HepG2 (cell line): Measurements from ENCODE around the gene ZNF326. TPM values are rescaled to one million over a fixed set of nuclear protein-coding genes. Genes with fewer than 3 reads are reported as not detected.

ENCODE experiments used
- AGO2 ChIP-seq: fragments of 200-400 bp; formaldehyde crosslinking; optimal IDR thresholded peaks from 2 replicates; pipeline ENCODE3; 2017; ENCODE audit warnings: mild to moderate bottlenecking, low read depth, low read length, moderate library complexity
- ARID2 ChIP-seq: sonication (generic); formaldehyde crosslinking; IDR thresholded peaks from 2 replicates; pipeline ENCODE4 v1.8.1; 2022; ENCODE audit warnings: mild to moderate bottlenecking, missing genetic modification reagents, borderline replicate concordance
- HNF4G ChIP-seq, 2 experiments: sonication (generic) in 1 of 2; formaldehyde crosslinking in 1 of 2; IDR thresholded peaks; 2 replicates each; pipeline versions ENCODE4 v1.4.0 to v1.6.1; 2011 to 2020; ENCODE audit warnings: borderline replicate concordance in 2 of 2, low read depth in 2 of 2, mild to moderate bottlenecking in 2 of 2, low read length in 1 of 2, missing genetic modification reagents in 1 of 2, moderate library complexity in 1 of 2
- JARID2 ChIP-seq: sonication (generic); formaldehyde crosslinking; IDR thresholded peaks from 2 replicates; pipeline ENCODE4 v1.8.1; 2023; ENCODE audit warnings: missing genetic modification reagents, inconsistent platforms; ENCODE audit not compliant: insufficient replicate concordance
- KLF16 ChIP-seq, 2 experiments: sonication (generic) in 1 of 2; formaldehyde crosslinking in 1 of 2; IDR thresholded peaks; 2 replicates each; pipeline versions ENCODE4 v1.6.1 to v1.8.0; 2016 to 2023; ENCODE audit warnings: missing genetic modification reagents in 2 of 2, missing compliant biosample characterization in 1 of 2
- MAFK ChIP-seq, 2 experiments: IDR thresholded peaks in 1 of 2; conservative IDR thresholded peaks in 1 of 2; 2 replicates each; pipeline ENCODE4 v1.6.1; 2011; ENCODE audit warnings: improper control_type of control experiment in 2 of 2, low read length in 2 of 2
- MED1 ChIP-seq: sonication (generic); formaldehyde crosslinking; IDR thresholded peaks from 2 replicates; pipeline ENCODE4 v1.4.0; 2020; ENCODE audit warnings: missing genetic modification reagents
- NCOA2 ChIP-seq: sonication (generic); formaldehyde crosslinking; IDR thresholded peaks from 2 replicates; pipeline ENCODE4 v1.8.0; 2022; ENCODE audit warnings: inconsistent platforms
- NFIC ChIP-seq: IDR thresholded peaks from 2 replicates; pipeline ENCODE4 v1.6.1; 2012; ENCODE audit warnings: mild to moderate bottlenecking, low read length, inconsistent platforms
- REST ChIP-seq, 2 experiments: IDR thresholded peaks; 2 replicates each; pipeline ENCODE4 v1.6.1; 2011 to 2012; ENCODE audit warnings: low read length in 2 of 2, borderline replicate concordance in 1 of 2, low read depth in 1 of 2, mild to moderate bottlenecking in 1 of 2, moderate library complexity in 1 of 2
- SATB2 ChIP-seq: sonication (generic); formaldehyde crosslinking; IDR thresholded peaks from 2 replicates; pipeline ENCODE4 v1.5.0; 2020; ENCODE audit warnings: missing genetic modification reagents
- SRSF9 ChIP-seq: fragments of 200-400 bp; formaldehyde crosslinking; IDR thresholded peaks from 2 replicates; pipeline ENCODE4 v1.6.1; 2018; ENCODE audit warnings: borderline replicate concordance, mild to moderate bottlenecking, low read depth, low read length; ENCODE audit not compliant: insufficient read depth, poor library complexity, severe bottlenecking
- TAF15 ChIP-seq: fragments of 200-400 bp; formaldehyde crosslinking; IDR thresholded peaks from one replicate; pipeline ENCODE4 v1.6.1; 2018; ENCODE audit warnings: mild to moderate bottlenecking, low read depth, low read length; ENCODE audit not compliant: poor library complexity, severe bottlenecking
- ZBTB25 ChIP-seq: IDR thresholded peaks from 2 replicates; pipeline ENCODE4 v1.6.1; 2018; ENCODE audit warnings: missing genetic modification reagents
- ZNF343 ChIP-seq: sonication (generic); formaldehyde crosslinking; IDR thresholded peaks from 2 replicates; pipeline ENCODE4 v1.4.0; 2020; ENCODE audit warnings: mild to moderate bottlenecking, missing genetic modification reagents
- ZNF362 ChIP-seq: sonication (generic); formaldehyde crosslinking; IDR thresholded peaks from 2 replicates; pipeline ENCODE4 v1.4.0; 2020; ENCODE audit warnings: missing genetic modification reagents, mild to moderate bottlenecking, borderline replicate concordance
- ZNF414 ChIP-seq: sonication (generic); formaldehyde crosslinking; IDR thresholded peaks from 2 replicates; pipeline ENCODE4 v1.5.0; 2020; ENCODE audit warnings: missing genetic modification reagents
- ZNF530 ChIP-seq: sonication (generic); formaldehyde crosslinking; IDR thresholded peaks from 2 replicates; pipeline ENCODE4 v1.5.0; 2020; ENCODE audit warnings: low read depth, mild to moderate bottlenecking, missing genetic modification reagents
- ZNF652 ChIP-seq: IDR thresholded peaks from 2 replicates; pipeline ENCODE4 v1.6.1; 2016; ENCODE audit warnings: low read depth, borderline replicate concordance
- ZNF674 ChIP-seq: sonication (generic); formaldehyde crosslinking; IDR thresholded peaks from 2 replicates; pipeline ENCODE4 v1.5.0; 2020; ENCODE audit warnings: low read depth, mild to moderate bottlenecking, missing genetic modification reagents
- ZNF775 ChIP-seq: sonication (generic); formaldehyde crosslinking; IDR thresholded peaks from 2 replicates; pipeline ENCODE4 v1.4.0; 2020; ENCODE audit warnings: missing genetic modification reagents, mild to moderate bottlenecking, moderate library complexity, borderline replicate concordance
- polyA plus RNA-seq, 8 experiments: library from polyadenylated mRNA; depleted of rRNA in 3 of 8; stranded (reverse) in 7 of 8; unstranded in 1 of 8; fragments of >200 nt; fragmentation: Illumina TruSeq in 4 of 8; extraction: Trizol in 4 of 8; gene quantifications; 2 replicates each; pipeline versions ENCODE4 v1.2.1 to v1.2.3, GENCODE V29; 2011 to 2016; ENCODE audit warnings: low read depth in 4 of 8, missing spikeins in 1 of 8, mixed read lengths in 1 of 8; ENCODE audit not compliant: insufficient read depth in 1 of 8
- total RNA-seq, 5 experiments: library from RNA; depleted of rRNA; stranded (reverse); fragments of >200 nt; fragmentation: Illumina TruSeq; extraction: Trizol; gene quantifications; 2 replicates each; pipeline ENCODE4 v1.2.3, GENCODE V29; 2016; ENCODE audit warnings: low read depth in 1 of 5

ZNF326 gene
- total and polyA plus RNA-seq, 2 of the 13 experiments (the other 11 are each of a cell fraction or from before 2014, with no cell fraction given) = 6.3 to 16.4 TPM

GRCh38 chr1:89994805-89995597, at the start of gene ZNF326 (continued):
- TF ChIP-seq REST (IDR thresholded peaks at IDR 0.05; ENCODE audit: borderline replicate concordance in 1 of 2, low read depth in 1 of 2, low read length in 2 of 2) = peak; percentile 8 to 82
- no peak for TF ChIP-seq MAFK (conservative IDR thresholded peaks at IDR 0.05 in 1 of 2, IDR thresholded peaks at IDR 0.05 in 1 of 2; ENCODE audit: low read length in 2 of 2)
- no peak for TF ChIP-seq ZNF652
- TF ChIP-seq KLF16 (CRISPR knock-in tag; IDR thresholded peaks at IDR 0.05) = peak in 1 of 2 experiments; percentile 82; a peak in 2 of 4 replicates
- peak; percentile 88 for TF ChIP-seq ZNF343 (CRISPR knock-in tag)
- peak; percentile 75 for TF ChIP-seq MED1 (CRISPR knock-in tag)
- TF ChIP-seq NCOA2 = no peak; the same call in 1 of the 2 replicates
- peak; percentile 72; the same call in 1 of the 2 replicates for TF ChIP-seq ZBTB25 (CRISPR knock-in tag)
- TF ChIP-seq HNF4G (IDR thresholded peaks at IDR 0.05; ENCODE audit: borderline replicate concordance, low read depth, low read length) = no peak
- 0 out of 2 replicates have a peak, but pooled peaks have one; percentile 36 for TF ChIP-seq HNF4G (CRISPR knock-in tag; IDR thresholded peaks at IDR 0.05; ENCODE audit: borderline replicate concordance, low read depth)
- TF ChIP-seq ZNF414 (CRISPR knock-in tag) = peak; percentile 37; the same call in 1 of the 2 replicates
- TF ChIP-seq AGO2 = peak; percentile 85
- TF ChIP-seq TAF15 = peak; percentile 60
- no peak for TF ChIP-seq ARID2
- TF ChIP-seq NFIC = no peak
- TF ChIP-seq ZNF674 (CRISPR knock-in tag) = no peak
- TF ChIP-seq JARID2 (CRISPR knock-in tag) = no peak
- no peak for TF ChIP-seq ZNF530 (CRISPR knock-in tag)
- no peak for TF ChIP-seq SRSF9
- TF ChIP-seq ZNF362 (CRISPR knock-in tag) = peak; percentile 60
- TF ChIP-seq ZNF775 (CRISPR knock-in tag) = no peak
- TF ChIP-seq SATB2 = no peak
